Suprapubic skin (tissue), 4 donors: ENCODE results near the gene ZFHX3. TPM values are rescaled to one million over a fixed set of nuclear protein-coding genes. Genes with fewer than 3 reads are reported as not detected.

Experiments used
- DNase-seq, 2 donors: peaks; one replicate each; pipeline ENCODE4 v3.0.0-alpha.2; 2019; ENCODE audit warnings: low spot score in 2 of 2
- H3K27ac ChIP-seq: fragments of 200-600 bp; sonication (generic); one replicate; pipeline ENCODE4 v1.5.1; 2019
- H3K27me3 ChIP-seq: fragments of 200-600 bp; sonication (generic); one replicate; pipeline ENCODE4 v1.5.1; 2019
- H3K36me3 ChIP-seq: fragments of 200-600 bp; sonication (generic); one replicate; pipeline ENCODE4 v1.5.1; 2019
- H3K4me1 ChIP-seq: fragments of 200-600 bp; sonication (generic); one replicate; pipeline ENCODE4 v1.5.1; 2019
- H3K4me3 ChIP-seq: fragments of 200-600 bp; sonication (generic); one replicate; pipeline ENCODE4 v1.5.1; 2019; ENCODE audit warnings: mild to moderate bottlenecking
- H3K9me3 ChIP-seq: fragments of 200-600 bp; sonication (generic); one replicate; pipeline ENCODE4 v1.5.1; 2019
- EP300 ChIP-seq: sonication (generic); formaldehyde crosslinking; IDR thresholded peaks from one replicate; pipeline ENCODE4 v1.6.1; 2017; ENCODE audit warnings: antibody characterized with exemption
- POLR2A ChIP-seq, 2 donors: fragments of 450-650 bp; IDR thresholded peaks; one replicate each; pipeline ENCODE4 v1.6.1; 2017; ENCODE audit warnings: antibody characterized with exemption in 2 of 2, mild to moderate bottlenecking in 2 of 2, moderate library complexity in 2 of 2
- POLR2AphosphoS5 ChIP-seq, 3 donors: sonication (generic); formaldehyde crosslinking; IDR thresholded peaks; one replicate each; pipeline ENCODE4 v1.6.1; 2017; ENCODE audit warnings: antibody characterized with exemption in 3 of 3
- WGBS: methylation state at CpG from one replicate; pipeline ENCODE4 v1.1.5; 2018; 5-methylcytosine and 5-hydroxymethylcytosine counted together
- total RNA-seq, 4 donors: library from RNA; depleted of rRNA; stranded (reverse); fragments of >200 nt; gene quantifications; one replicate each; pipeline ENCODE4 v1.1.0, GENCODE V29; 2016
- TF ChIP-seq, protein P1 (sequence below), 2 donors: fragments of 200-600 bp in 1 of 2; fragments of 450-650 bp in 1 of 2; sonication (generic) in 1 of 2; IDR thresholded peaks; one replicate each; pipeline ENCODE4 v1.5.1; 2016 to 2019; ENCODE audit warnings: antibody characterized with exemption in 2 of 2, mild to moderate bottlenecking in 1 of 2, moderate library complexity in 1 of 2

Gene ZFHX3
- total RNA-seq, 4 donors from 2014 or later, result 10.4 to 16.1 (median 12.8) TPM

DNA sequence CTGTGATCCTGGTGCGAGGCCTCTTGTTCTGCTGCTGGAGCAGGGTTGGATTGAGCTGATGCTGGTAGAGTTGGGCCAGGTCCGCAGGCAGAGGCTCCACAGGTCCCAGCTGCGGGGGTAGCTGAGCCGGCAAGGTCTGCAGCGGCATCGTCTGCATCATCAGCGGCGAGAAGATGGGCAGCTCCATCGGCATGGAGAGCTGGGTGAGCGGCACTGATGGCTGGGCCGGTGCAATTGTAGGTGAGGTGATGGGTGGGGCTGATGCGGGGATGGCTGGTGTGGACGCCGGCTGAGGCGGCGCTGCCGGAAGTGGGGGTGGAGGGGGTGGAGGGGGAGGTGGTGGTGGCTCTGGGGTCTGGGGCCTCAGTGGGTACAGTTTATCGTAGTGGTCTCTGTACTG lies 251.7 kb downstream of the ZFHX3 start:
- DNase-seq, result no peak
- Histone ChIP-seq H3K4me1 (no peaks in the 10 kb centered on the region), H3K36me3 (peaks cover 59% of the 10 kb centered on the region), H3K4me3 (no peak overlapping the region), H3K9me3 (no peaks in the 10 kb centered on the region), H3K27me3 (no peaks in the 10 kb centered on the region), H3K27ac (no peak overlapping the region)
- TF ChIP-seq POLR2AphosphoS5 (IDR thresholded peaks at IDR 0.05) (no peak), EP300 (no peak)
- WGBS, result 97% methylated on average over 17 of the region's 18 CpGs

DNA sequence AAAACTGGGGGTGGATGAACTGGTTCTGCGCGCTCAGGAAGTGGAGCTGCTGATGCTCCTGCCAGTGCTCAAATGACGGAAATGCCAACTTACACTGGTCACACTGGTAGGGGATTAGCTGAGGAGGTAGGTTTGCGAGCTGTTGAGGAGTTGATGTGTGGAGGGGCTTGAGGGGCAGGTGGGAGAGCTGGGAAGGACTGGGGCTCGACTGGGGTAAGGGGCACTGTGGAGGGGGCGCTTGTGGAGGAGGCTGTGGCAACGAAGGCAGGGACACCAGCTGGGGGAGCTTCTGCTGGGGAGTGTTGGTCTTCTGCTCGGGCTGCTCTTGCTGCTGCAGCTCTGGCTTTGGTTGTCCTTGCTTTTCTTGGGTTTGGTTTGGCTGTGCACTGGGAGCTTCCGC lies 252.9 kb downstream of the ZFHX3 start:
- 92% methylated on average over 9 of the region's 9 CpGs for WGBS
- Histone ChIP-seq H3K4me1 (no peaks in the 10 kb centered on the region), H3K27me3 (no peaks in the 10 kb centered on the region), H3K9me3 (no peaks in the 10 kb centered on the region), H3K27ac (no peak overlapping the region), H3K36me3 (peaks cover 59% of the 10 kb centered on the region), H3K4me3 (no peak overlapping the region)
- no peak for DNase-seq
- TF ChIP-seq, protein P1, sequence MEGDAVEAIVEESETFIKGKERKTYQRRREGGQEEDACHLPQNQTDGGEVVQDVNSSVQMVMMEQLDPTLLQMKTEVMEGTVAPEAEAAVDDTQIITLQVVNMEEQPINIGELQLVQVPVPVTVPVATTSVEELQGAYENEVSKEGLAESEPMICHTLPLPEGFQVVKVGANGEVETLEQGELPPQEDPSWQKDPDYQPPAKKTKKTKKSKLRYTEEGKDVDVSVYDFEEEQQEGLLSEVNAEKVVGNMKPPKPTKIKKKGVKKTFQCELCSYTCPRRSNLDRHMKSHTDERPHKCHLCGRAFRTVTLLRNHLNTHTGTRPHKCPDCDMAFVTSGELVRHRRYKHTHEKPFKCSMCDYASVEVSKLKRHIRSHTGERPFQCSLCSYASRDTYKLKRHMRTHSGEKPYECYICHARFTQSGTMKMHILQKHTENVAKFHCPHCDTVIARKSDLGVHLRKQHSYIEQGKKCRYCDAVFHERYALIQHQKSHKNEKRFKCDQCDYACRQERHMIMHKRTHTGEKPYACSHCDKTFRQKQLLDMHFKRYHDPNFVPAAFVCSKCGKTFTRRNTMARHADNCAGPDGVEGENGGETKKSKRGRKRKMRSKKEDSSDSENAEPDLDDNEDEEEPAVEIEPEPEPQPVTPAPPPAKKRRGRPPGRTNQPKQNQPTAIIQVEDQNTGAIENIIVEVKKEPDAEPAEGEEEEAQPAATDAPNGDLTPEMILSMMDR (IDR thresholded peaks at IDR 0.05), result no peak
- TF ChIP-seq EP300, result no peak
- TF ChIP-seq POLR2A (IDR thresholded peaks at IDR 0.05), result no peak
- TF ChIP-seq POLR2AphosphoS5 (IDR thresholded peaks at IDR 0.05), result no peak

DNA sequence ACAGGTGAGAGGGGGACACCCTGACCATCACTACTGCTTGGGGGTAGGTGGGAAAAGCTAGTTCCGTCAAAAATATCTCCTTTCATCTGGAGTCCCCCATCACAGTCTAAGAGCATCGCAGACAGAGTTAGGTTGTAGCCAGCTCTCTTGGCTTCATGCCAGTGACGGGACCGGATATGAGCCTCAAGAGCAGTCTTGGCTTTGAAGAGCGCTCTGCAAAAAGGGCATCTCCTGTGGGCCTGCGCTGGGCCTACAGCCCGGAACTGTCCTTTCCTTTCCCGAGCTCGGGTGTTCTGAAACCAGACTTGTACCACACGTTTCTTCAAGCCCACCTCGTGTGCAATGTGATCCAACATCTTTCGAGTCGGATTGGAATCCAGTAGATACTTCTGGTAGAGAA lies 253.6 kb downstream of the ZFHX3 start:
- 95% methylated on average over 13 of the region's 13 CpGs for WGBS
- Histone ChIP-seq H3K4me3 (no peak overlapping the region), H3K4me1 (no peaks in the 10 kb centered on the region), H3K36me3 (peaks cover 54% of the 10 kb centered on the region), H3K9me3 (no peaks in the 10 kb centered on the region), H3K27me3 (no peaks in the 10 kb centered on the region), H3K27ac (no peak overlapping the region)
- DNase-seq, result no peak
- TF ChIP-seq EP300 (no peak), POLR2AphosphoS5 (IDR thresholded peaks at IDR 0.05) (no peak), POLR2A (IDR thresholded peaks at IDR 0.05) (no peak)
- TF ChIP-seq, protein P1 (IDR thresholded peaks at IDR 0.05), result no peak

DNA sequence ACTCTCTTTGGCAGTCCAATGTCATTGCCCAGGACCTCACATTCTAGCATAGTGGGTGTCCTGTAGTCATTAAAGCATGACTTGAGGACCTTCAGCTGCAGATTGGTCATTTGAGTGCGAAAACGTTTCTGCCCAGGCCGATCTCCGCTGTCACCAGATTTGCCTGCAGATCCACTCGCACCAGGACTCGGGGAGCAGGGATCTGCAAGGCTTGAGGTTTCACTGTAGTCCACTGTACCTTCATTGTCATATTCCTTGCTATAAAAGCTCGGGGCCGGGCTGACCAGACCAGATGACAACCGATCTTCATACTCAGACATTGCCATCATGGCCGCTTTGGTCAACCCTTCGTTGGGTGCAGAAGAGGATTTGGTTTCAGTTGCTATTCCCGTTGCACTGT lies 254.2 kb downstream of the ZFHX3 start:
- no peak overlapping the region for H3K27ac ChIP-seq
- no peaks in the 10 kb centered on the region for H3K27me3 ChIP-seq
- no peak overlapping the region for H3K4me3 ChIP-seq
- no peaks in the 10 kb centered on the region for H3K4me1 ChIP-seq
- H3K9me3 ChIP-seq, result no peaks in the 10 kb centered on the region
- DNase-seq, result no peak
- no peak for TF ChIP-seq POLR2A (IDR thresholded peaks at IDR 0.05)
- no peak for TF ChIP-seq EP300
- TF ChIP-seq, protein P1 (IDR thresholded peaks at IDR 0.05), result no peak
- TF ChIP-seq POLR2AphosphoS5 (IDR thresholded peaks at IDR 0.05), result no peak
- peaks cover 48% of the 10 kb centered on the region for H3K36me3 ChIP-seq
- 98% methylated on average over 12 of the region's 12 CpGs for WGBS

DNA sequence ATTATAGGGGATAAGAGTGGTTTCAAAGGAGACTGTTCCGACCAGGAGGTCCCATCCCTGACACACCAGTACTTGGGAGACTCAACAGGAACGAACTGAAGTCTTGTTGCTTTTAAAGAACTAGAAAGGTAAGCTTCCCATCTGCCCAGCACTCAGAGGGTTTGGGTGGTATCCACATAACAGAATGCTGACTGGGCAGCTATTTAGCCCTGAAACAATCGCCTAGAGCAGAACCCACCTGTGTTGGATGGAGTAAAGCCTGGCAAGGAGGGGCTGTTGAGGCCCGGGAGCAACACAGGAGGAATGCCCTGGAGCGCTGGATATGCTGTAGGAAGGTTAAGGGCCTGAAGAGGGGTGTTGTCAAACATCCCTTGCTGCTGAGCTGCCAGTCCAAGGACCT lies 254.9 kb downstream of the ZFHX3 start:
- no peak overlapping the region for H3K27ac ChIP-seq
- 94% methylated on average over 5 of the region's 5 CpGs for WGBS
- DNase-seq, result no peak
- H3K27me3 ChIP-seq, result no peaks in the 10 kb centered on the region
- TF ChIP-seq EP300 (no peak), POLR2A (IDR thresholded peaks at IDR 0.05) (no peak), POLR2AphosphoS5 (IDR thresholded peaks at IDR 0.05) (no peak)
- TF ChIP-seq, protein P1 (IDR thresholded peaks at IDR 0.05), result no peak
- H3K4me3 ChIP-seq, result no peak overlapping the region
- peaks cover 6% of the 10 kb centered on the region for H3K4me1 ChIP-seq
- H3K36me3 ChIP-seq, result peaks cover 41% of the 10 kb centered on the region
- no peaks in the 10 kb centered on the region for H3K9me3 ChIP-seq

DNA sequence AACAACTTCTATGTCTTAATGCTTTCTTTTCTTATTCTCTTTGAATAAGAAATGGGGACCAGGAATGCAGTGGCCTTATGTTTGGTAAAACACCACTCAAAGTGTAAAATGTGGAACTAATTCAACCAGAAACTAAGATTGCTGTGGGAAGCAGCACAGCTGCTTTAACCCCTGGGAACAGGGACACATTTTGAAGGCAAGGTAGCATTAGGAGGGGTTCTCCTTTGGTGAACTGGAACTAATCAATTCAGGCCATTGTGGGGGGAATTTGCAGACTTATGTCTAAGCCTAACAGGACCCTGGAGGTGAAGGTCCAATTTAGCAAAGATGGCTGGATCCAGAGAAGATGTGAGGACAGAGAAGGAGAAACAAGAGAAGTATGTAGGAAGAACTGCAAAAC lies 256.1 kb downstream of the ZFHX3 start:
- no peak for TF ChIP-seq POLR2AphosphoS5 (IDR thresholded peaks at IDR 0.05)
- no peak for TF ChIP-seq EP300
- no peak for TF ChIP-seq POLR2A (IDR thresholded peaks at IDR 0.05)
- TF ChIP-seq, protein P1 (IDR thresholded peaks at IDR 0.05), result no peak
- no peaks in the 10 kb centered on the region for H3K9me3 ChIP-seq
- H3K36me3 ChIP-seq, result peaks cover 29% of the 10 kb centered on the region
- H3K27ac ChIP-seq, result no peak overlapping the region
- H3K4me1 ChIP-seq, result peaks cover 11% of the 10 kb centered on the region
- DNase-seq, result no peak
- H3K4me3 ChIP-seq, result no peak overlapping the region
- no peaks in the 10 kb centered on the region for H3K27me3 ChIP-seq
